NT2/D1 (cell line): ENCODE results near the gene CNTD1.

Experiments
- YY1 ChIP-seq: IDR thresholded peaks from 2 replicates; pipeline ENCODE4 v1.6.1; 2011; ENCODE audit not compliant: insufficient read length, insufficient read depth
- ZNF274 ChIP-seq: IDR thresholded peaks from 2 replicates; pipeline ENCODE4 v1.6.1; 2011; ENCODE audit warnings: mild to moderate bottlenecking, low read depth, low read length

DNA sequence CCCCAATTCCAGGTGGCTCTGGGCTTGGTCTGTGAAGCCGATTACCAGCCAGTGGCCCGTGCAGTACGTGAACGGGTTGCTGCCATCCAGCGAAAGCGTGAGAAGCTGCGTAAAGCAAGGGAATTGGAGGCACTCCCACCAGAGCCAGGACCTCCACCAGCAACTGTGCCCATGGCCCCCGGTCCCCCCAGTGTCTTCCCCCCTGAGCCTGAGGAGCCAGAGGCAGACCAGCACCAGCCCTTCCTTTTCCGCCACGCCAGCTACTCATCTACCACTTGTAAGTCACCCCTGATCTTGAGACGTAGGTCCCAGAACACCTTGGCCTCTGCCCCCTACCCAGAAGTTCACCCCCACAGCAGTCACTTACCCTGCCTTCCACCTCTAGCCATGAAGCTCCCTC lies 11.4 kb upstream of the CNTD1 start:
- no peak for TF ChIP-seq ZNF274
- no peak for TF ChIP-seq YY1
